B cell (primary cell): ENCODE results near the gene APOL2.

ENCODE experiments used
- EZH2 ChIP-seq: IDR thresholded peaks from 2 replicates; pipeline ENCODE4 v1.6.1; 2012; ENCODE audit warnings: borderline replicate concordance, low read depth, mild to moderate bottlenecking, moderate library complexity, low read length; ENCODE audit not compliant: insufficient read depth, poor library complexity, severe bottlenecking
- TF ChIP-seq, protein P1 (sequence below): fragments of 200-600 bp; IDR thresholded peaks from one replicate; pipeline ENCODE4 v1.8.0; 2022; ENCODE audit warnings: antibody characterized with exemption, mild to moderate bottlenecking

DNA sequence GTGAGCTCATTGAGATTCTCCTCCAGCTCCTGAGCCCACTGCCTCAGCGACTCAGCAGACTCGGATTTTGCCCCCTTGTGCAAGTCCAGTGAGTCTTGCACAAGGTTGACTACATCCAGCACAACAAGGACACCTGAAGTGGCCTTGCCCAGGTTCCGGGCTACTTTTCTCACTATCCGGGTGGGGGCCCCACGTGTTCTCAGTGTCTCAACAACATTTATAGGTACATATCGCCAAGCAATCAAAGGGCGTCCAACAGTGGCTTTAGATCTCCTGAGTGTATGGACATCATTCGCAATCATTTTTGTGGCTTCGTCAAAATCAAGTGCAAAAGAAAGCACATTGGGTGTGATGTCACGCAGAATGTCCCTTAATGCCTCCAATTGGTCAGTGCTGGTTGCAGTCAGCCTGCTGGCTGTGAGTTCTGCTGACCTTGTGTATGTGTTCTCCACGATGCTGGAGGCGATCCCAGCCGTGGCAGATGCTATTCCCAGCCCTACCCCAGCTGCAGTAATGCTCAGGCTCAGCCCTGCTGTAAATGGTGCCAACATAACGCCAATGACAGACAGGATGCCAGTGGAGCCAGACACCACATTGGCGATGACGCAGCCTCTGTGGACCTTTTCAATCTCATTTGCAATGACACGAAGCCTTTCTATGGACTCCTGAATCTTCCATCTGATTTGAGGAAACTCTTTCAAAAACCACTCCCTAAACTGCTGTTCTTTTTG is 48.1 kb downstream of the APOL2 start:
- TF ChIP-seq, protein P1, sequence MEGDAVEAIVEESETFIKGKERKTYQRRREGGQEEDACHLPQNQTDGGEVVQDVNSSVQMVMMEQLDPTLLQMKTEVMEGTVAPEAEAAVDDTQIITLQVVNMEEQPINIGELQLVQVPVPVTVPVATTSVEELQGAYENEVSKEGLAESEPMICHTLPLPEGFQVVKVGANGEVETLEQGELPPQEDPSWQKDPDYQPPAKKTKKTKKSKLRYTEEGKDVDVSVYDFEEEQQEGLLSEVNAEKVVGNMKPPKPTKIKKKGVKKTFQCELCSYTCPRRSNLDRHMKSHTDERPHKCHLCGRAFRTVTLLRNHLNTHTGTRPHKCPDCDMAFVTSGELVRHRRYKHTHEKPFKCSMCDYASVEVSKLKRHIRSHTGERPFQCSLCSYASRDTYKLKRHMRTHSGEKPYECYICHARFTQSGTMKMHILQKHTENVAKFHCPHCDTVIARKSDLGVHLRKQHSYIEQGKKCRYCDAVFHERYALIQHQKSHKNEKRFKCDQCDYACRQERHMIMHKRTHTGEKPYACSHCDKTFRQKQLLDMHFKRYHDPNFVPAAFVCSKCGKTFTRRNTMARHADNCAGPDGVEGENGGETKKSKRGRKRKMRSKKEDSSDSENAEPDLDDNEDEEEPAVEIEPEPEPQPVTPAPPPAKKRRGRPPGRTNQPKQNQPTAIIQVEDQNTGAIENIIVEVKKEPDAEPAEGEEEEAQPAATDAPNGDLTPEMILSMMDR, result no peak
- TF ChIP-seq EZH2, result no peak
